Lower leg skin (tissue), 3 donors: ENCODE measurements around the gene FCRL4.

ENCODE experiments used
- CTCF ChIP-seq, 3 donors: fragments of 450-650 bp; IDR thresholded peaks; one replicate each; pipeline ENCODE4 v1.5.1; 2016; ENCODE audit warnings: antibody characterized with exemption in 3 of 3, mild to moderate bottlenecking in 3 of 3, moderate library complexity in 2 of 3
- POLR2A ChIP-seq, 2 donors: fragments of 450-650 bp; IDR thresholded peaks; one replicate each; pipeline ENCODE4 v1.6.1; 2016 to 2017; ENCODE audit warnings: antibody characterized with exemption in 2 of 2, mild to moderate bottlenecking in 1 of 2, moderate library complexity in 1 of 2

- TF ChIP-seq CTCF (IDR thresholded peaks at IDR 0.05), result no peak
- TF ChIP-seq POLR2A (IDR thresholded peaks at IDR 0.05), result no peak
Observed at GRCh38 chr1:157596384-157596783, 1.5 kb downstream of the FCRL4 start.
